Subcutaneous preadipocyte (primary cell): Measurements from ENCODE around the gene FOXO3B. TPM values are rescaled to one million over a fixed set of nuclear protein-coding genes. Genes with fewer than 3 reads are reported as not detected.

Experiments
- small RNA-seq: library from RNA; depleted of rRNA; stranded (forward); fragments of <200 nt; gene quantifications from one replicate; pipeline ENCODE3, GENCODE V24; 2012
- total RNA-seq: library from RNA; depleted of rRNA; stranded (reverse); fragments of >200 nt; gene quantifications from 2 replicates; pipeline ENCODE4 v1.2.3, GENCODE V29; 2012

Gene FOXO3B
- 2.6 and 4.9 TPM in 2 replicates for total RNA-seq

DNA sequence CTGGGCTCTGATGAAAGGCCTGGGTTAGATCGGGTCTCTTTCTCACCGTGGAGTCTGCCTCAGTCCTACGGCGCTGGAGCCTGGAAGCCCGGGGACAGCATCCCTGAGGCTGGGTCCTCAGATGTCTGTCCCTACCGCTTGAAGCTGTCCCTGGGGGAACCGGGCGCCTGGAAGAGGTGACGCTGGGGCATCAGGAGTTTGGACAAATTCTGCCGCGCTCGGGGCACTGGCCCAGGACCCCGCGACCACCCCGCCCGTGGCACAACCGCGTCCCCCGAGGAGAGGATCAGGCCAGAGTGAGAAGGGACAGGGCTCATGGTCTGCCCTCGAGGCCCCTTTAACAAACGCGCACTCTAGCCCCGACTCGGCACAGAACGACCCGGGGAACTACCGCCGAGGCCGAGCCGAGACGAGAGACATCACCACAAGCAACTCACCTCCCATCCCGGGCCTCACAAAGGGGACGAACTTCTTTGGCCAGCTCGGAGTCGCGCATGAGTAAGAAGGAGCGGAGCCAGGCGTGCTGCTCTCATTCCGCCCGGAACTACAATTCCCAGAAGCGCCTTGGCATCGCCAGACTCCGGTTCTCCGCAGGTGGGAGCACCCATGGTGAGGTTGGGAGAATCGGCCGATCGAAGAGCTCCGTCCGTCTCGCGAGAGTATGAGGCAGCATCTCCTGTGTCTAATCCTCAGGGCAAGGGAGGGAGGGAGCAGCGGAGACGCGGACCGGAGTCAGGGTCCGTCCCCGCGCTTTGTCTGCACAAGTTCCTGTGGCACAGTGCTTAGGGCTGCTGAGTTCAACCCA, at the start of gene FOXO3B:
Gene FOXO3B (minus strand): TSS at position 548 of the 805 bp plus-strand sequence. CDS start 663 bp downstream, outside the sequence.

DNA sequence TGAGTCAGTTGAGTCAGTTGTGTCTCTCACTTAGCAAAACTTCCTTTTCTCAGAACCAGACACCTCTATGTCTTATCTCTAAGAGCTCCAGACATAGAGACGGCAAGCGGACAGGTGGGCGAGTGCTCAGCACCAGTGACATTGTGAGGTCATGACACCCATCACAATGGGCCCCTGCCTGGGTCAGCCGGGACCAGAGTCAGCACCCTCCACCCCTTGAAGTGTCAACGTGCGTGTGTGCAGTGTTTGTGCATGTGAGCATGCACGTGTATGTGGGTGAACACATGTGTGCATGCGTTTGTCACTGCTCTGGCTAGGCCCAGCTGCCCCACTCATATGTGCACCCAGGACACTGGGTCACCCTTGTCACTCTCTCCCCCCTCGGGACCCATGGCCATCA, 37.8 kb downstream of the FOXO3B start, which contains the start of gene TBC1D28:
Gene TBC1D28 (minus strand): TSS at position 101 of the 400 bp plus-strand sequence. CDS start 3,039 bp downstream, outside the sequence.

Small RNA genes lying within 50 kb of the gene (small RNA-seq; reads per million reads assigned to genes)
- gene AC026271.2 = not detected
- not detected for gene AC026271.4

Other genes starting within 250 kb of the FOXO3B start
- gene LGALS9C, start 205.5 kb downstream of the FOXO3B start, total RNA-seq = not detected in 2 replicates
- gene TBC1D28, start 37.9 kb downstream of the FOXO3B start, total RNA-seq = not detected in 2 replicates
- 0.20 TPM in 1 of 2 replicates, not detected in the other for gene FBXW10, start 61.7 kb upstream of the FOXO3B start, total RNA-seq
- gene TVP23B, start 98.9 kb upstream of the FOXO3B start, total RNA-seq = 28.5 and 29.0 TPM in 2 replicates
- gene PRPSAP2, start 175.8 kb upstream of the FOXO3B start, total RNA-seq = 22.0 and 39.3 TPM in 2 replicates